ENCODE measurements around the gene PIH1D1.
A peak's percentile ranks its signal among the peaks of the same experiment; 100 is the strongest.

Gene PIH1D1

DNA sequence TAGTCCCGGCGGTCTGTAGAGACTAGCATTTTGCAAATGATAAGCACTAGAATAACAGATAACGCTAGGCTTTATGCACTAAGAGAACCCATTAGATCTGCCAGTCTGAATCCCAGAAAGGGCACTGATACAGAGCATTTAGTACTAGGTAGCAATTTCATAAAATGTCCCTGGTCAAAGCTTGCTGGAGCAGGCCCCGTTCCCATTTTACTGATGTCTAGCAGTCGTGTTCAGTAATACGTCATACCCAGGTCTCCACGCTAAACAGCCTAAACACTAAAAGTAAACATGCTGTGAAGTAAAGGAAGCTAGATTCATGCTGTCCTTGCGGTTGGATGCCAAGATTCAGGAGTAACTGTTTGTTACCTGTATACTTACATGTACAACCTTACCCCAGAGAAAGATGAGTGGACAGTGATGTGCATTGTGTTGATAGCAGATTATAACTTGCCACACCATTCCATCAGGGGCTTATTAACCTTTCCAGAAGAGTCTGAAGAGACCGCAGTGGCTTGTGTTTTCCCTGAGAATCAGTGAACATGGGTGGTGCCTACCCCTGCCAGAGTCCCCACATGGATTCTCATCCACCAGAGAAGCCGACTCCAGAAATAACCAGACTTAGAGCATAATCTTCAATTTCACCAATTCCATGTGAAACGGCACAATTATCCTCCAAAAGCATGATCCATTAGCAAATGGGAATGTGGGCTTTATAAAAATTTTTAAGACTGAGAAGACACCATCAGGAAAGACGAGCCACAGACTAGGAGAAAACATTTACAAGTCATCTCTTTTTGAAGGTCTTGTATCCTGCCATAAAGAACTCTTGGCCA is 41.2 kb upstream of the PIH1D1 start:
- peak; percentile 76 for DNase-seq (ENCODE audit: low read depth)
- TF ChIP-seq, protein P1, sequence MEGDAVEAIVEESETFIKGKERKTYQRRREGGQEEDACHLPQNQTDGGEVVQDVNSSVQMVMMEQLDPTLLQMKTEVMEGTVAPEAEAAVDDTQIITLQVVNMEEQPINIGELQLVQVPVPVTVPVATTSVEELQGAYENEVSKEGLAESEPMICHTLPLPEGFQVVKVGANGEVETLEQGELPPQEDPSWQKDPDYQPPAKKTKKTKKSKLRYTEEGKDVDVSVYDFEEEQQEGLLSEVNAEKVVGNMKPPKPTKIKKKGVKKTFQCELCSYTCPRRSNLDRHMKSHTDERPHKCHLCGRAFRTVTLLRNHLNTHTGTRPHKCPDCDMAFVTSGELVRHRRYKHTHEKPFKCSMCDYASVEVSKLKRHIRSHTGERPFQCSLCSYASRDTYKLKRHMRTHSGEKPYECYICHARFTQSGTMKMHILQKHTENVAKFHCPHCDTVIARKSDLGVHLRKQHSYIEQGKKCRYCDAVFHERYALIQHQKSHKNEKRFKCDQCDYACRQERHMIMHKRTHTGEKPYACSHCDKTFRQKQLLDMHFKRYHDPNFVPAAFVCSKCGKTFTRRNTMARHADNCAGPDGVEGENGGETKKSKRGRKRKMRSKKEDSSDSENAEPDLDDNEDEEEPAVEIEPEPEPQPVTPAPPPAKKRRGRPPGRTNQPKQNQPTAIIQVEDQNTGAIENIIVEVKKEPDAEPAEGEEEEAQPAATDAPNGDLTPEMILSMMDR (IDR thresholded peaks at IDR 0.05; ENCODE audit: insufficient read depth, low read depth, low read length, missing control alignments) = no peak
- no peak overlapping the region for H3K4me3 ChIP-seq (ENCODE audit: low read depth, low read length)

DNA sequence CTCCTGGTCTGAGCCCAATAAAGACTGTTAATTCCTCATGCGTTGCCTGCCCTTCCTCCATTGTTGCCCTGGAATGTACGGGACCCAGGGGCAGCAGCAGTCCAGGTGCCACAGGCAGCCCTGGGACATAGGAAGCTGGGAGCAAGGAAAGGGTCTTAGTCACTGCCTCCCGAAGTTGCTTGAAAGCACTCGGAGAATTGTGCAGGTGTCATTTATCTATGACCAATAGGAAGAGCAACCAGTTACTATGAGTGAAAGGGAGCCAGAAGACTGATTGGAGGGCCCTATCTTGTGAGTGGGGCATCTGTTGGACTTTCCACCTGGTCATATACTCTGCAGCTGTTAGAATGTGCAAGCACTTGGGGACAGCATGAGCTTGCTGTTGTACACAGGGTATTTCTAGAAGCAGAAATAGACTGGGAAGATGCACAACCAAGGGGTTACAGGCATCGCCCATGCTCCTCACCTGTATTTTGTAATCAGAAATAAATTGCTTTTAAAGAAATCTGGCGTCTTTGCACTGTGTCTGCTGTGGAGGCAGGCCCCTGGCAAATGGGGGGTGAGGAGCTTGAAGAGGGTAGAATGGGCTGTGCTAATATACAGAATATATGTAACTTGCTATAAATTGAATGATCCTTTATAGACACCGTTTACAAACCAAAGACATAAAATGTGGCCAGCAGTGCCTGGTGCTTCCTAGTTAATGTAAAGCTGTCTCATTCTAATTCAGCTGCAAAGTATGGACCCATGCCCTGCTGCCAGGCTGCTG is 40.4 kb upstream of the PIH1D1 start:
- DNase-seq (ENCODE audit: low read depth) = no peak
- H3K4me3 ChIP-seq (ENCODE audit: low read depth, low read length) = no peak overlapping the region
- TF ChIP-seq, protein P1 (IDR thresholded peaks at IDR 0.05; ENCODE audit: insufficient read depth, low read depth, low read length, missing control alignments) = no peak

DNA sequence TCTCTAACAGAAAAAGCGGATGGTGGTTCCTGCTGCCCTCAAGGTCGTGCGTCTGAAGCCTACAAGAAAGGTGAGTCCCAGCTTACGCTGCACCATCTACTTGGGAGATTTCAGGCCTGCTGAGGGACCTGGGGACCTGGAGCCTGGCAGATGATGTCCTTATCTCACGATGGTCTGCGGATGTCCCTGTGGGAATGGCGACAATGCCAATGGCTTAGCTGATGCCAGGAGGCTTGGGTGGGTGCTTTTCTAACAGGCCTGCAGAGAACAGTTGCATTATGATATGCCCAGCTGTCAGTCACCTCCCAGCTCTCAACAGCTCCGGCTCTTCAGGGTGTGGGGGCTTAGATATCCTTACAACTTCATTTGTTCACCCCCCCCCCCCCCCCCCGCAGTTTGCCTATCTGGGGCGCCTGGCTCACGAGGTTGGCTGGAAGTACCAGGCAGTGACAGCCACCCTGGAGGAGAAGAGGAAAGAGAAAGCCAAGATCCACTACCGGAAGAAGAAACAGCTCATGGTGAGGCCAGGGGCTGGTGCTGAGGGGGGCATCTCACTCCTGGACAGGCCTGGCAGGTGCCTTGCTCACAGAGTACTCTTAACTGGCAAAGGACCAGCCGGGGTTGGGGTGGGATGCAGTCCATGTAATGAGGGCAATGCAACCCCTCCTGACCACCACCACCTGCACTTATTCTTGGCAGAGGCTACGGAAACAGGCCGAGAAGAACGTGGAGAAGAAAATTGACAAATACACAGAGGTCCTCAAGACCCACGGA is 39.6 kb upstream of the PIH1D1 start:
- DNase-seq (ENCODE audit: low read depth) = no peak
- TF ChIP-seq, protein P1 (IDR thresholded peaks at IDR 0.05; ENCODE audit: insufficient read depth, low read depth, low read length, missing control alignments) = no peak
- H3K4me3 ChIP-seq (ENCODE audit: low read depth, low read length) = no peak overlapping the region

DNA sequence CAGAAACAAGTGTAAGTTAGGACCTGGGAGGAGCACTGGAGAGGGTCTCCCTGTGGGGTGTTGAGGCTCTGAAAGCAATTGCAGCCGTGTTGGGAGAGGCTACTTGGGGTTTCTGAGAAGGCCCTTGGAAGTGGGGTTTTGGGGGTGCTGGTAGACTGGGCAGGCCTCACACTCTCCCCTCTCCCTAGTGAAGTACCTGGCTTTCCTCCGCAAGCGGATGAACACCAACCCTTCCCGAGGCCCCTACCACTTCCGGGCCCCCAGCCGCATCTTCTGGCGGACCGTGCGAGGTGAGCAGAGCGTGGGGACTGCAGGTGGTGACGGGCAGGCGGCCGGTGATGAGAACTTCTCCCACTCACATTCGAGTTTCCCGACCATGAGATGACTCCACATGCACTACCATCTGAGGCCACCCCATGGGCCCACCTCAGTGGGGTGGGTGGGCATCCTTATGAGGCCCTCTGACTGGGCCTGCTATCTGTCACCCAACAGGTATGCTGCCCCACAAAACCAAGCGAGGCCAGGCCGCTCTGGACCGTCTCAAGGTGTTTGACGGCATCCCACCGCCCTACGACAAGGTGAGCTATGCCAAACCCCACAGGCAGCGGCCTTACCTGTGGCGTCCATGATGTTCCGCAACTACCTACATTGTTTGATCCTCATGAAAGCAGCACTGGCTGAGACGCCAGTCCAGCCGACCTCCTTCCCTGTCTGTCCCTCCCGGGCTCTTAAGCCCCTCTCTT is 38.8 kb upstream of the PIH1D1 start:
- H3K4me3 ChIP-seq (ENCODE audit: low read depth, low read length) = peak overlapping the region; percentile 73
- TF ChIP-seq, protein P1 (IDR thresholded peaks at IDR 0.05; ENCODE audit: insufficient read depth, low read depth, low read length, missing control alignments) = no peak
- DNase-seq (ENCODE audit: low read depth) = peak; percentile 46

DNA sequence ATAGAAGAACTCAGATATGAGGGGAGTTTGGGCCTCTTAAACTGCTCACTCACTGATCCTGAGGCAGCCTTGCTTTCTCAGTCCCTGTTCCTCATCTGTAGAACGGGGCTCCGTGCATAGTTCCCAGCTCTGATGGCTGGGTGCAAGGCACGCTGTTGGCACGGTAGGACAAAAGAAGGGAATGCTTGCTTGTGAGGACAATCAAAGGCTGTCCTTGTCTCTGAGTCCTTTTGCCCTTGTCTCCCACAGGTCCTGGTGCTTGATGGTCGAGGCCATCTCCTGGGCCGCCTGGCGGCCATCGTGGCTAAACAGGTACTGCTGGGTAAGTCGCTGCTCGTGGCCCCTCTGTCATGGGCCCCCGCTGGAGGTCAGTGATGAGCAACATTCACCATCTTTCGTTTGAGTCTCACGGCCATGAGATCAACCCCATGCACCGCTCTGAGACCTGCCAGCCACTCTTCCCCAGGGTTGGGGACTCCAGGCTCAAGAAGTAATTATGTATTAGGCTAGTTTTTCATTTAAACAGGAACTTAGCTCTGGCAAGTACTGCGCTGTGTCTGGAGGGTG is 38.1 kb upstream of the PIH1D1 start:
- TF ChIP-seq, protein P1 (IDR thresholded peaks at IDR 0.05; ENCODE audit: insufficient read depth, low read depth, low read length, missing control alignments) = peak; percentile 70
- DNase-seq (ENCODE audit: low read depth) = peak; percentile 88
- peak overlapping the region; percentile 73 for H3K4me3 ChIP-seq (ENCODE audit: low read depth, low read length)

Data from GM12865 (cell line).